Peyer's patch (tissue), 4 donors: ENCODE results near the gene MARK3. TPM values are rescaled to one million over a fixed set of nuclear protein-coding genes. Genes with fewer than 3 reads are reported as not detected.

Experiments
- DNase-seq, 3 donors: peaks; one replicate each; pipeline ENCODE4 v3.0.0-alpha.2; 2017 to 2019
- H3K27ac ChIP-seq, 4 donors: fragments of 200-600 bp; sonication (generic); one replicate each; pipeline ENCODE4 v1.5.1; 2016 to 2019
- H3K27me3 ChIP-seq, 2 donors: fragments of 200-600 bp; sonication (generic); one replicate each; pipeline ENCODE4 v1.5.1; 2019
- H3K36me3 ChIP-seq, 3 donors: fragments of 200-600 bp; sonication (generic); one replicate each; pipeline ENCODE4 v1.5.1; 2016 to 2019
- H3K4me1 ChIP-seq, 4 donors: fragments of 200-600 bp; sonication (generic); one replicate each; pipeline ENCODE4 v1.5.1; 2016 to 2019
- H3K4me3 ChIP-seq, 4 donors: fragments of 200-600 bp; sonication (generic); 1 replicate in 3 of 4; 2 replicates in 1 of 4; pipeline ENCODE4 v1.5.1; 2016 to 2019; ENCODE audit warnings: mild to moderate bottlenecking in 1 of 4
- H3K9me3 ChIP-seq, 4 donors: fragments of 200-600 bp; sonication (generic); one replicate each; pipeline ENCODE4 v1.5.1; 2016 to 2019; ENCODE audit warnings: mild to moderate bottlenecking in 1 of 4
- CTCF ChIP-seq, 6 experiments: fragments of 450-650 bp in 4 of 6; fragments of 200-600 bp in 2 of 6; sonication (generic) in 1 of 6; IDR thresholded peaks; one replicate each; pipeline ENCODE4 v1.5.1; 2017 to 2019; ENCODE audit warnings: antibody characterized with exemption in 6 of 6, mild to moderate bottlenecking in 3 of 6, moderate library complexity in 1 of 6
- POLR2A ChIP-seq, 2 donors: fragments of 450-650 bp; IDR thresholded peaks; one replicate each; pipeline ENCODE4 v1.5.1; 2017; ENCODE audit warnings: antibody characterized with exemption in 2 of 2, mild to moderate bottlenecking in 2 of 2, moderate library complexity in 2 of 2
- total RNA-seq, 4 donors: library from RNA; depleted of rRNA; stranded (reverse); fragments of >200 nt; gene quantifications; one replicate each; pipeline ENCODE4 v1.1.0, GENCODE V29; 2016

Gene MARK3
- total RNA-seq, 4 donors from 2014 or later = 76.0 to 196 (median 99.5) TPM

GRCh38 chr14:103534576-103535061, 149.4 kb downstream of the MARK3 start:
- Histone ChIP-seq H3K27ac (peak overlapping the region in 2 of 4 donors; percentile 49 to 74), H3K4me3 (no peak overlapping the region), H3K9me3 (no peaks in the 10 kb centered on the region), H3K4me1 (peaks cover 5 to 49% (median 8%) of the 10 kb centered on the region in 4 donors), H3K36me3 (peaks cover 0 to 7% (median 0%) of the 10 kb centered on the region in 3 donors), H3K27me3 (no peaks in the 10 kb centered on the region)
- TF ChIP-seq POLR2A (IDR thresholded peaks at IDR 0.05) = no peak
- TF ChIP-seq CTCF (IDR thresholded peaks at IDR 0.05) = no peak
- no peak for DNase-seq

GRCh38 chr14:103535081-103535890, 150.1 kb downstream of the MARK3 start:
- no peak for DNase-seq
- TF ChIP-seq CTCF (IDR thresholded peaks at IDR 0.05) (no peak), POLR2A (IDR thresholded peaks at IDR 0.05) (no peak)
- H3K4me1 ChIP-seq = peaks cover 0 to 47% (median 2%) of the 10 kb centered on the region in 4 donors
- H3K4me3 ChIP-seq = no peak overlapping the region
- no peaks in the 10 kb centered on the region for H3K9me3 ChIP-seq
- peak overlapping the region in 3 of 4 donors; percentile 5 to 74 (median 49) for H3K27ac ChIP-seq
- peaks cover 0 to 7% (median 0%) of the 10 kb centered on the region in 3 donors for H3K36me3 ChIP-seq
- no peaks in the 10 kb centered on the region for H3K27me3 ChIP-seq

- Histone ChIP-seq H3K36me3 (peaks cover 0 to 7% (median 0%) of the 10 kb centered on the region in 3 donors), H3K27ac (peak overlapping the region in 2 of 4 donors; percentile 49 to 74)
- no peak for TF ChIP-seq POLR2A (IDR thresholded peaks at IDR 0.05)
- no peak for TF ChIP-seq CTCF (IDR thresholded peaks at IDR 0.05)
Observed at GRCh38 chr14:103535891-103536565, 150.8 kb downstream of the MARK3 start.

GRCh38 chr14:103536693-103537092, 151.5 kb downstream of the MARK3 start:
- no peak overlapping the region for H3K27ac ChIP-seq
- TF ChIP-seq POLR2A (IDR thresholded peaks at IDR 0.05) (no peak), CTCF (IDR thresholded peaks at IDR 0.05) (no peak)
- peaks cover 0 to 48% (median 2%) of the 10 kb centered on the region in 4 donors for H3K4me1 ChIP-seq
- peaks cover 0 to 7% (median 0%) of the 10 kb centered on the region in 3 donors for H3K36me3 ChIP-seq
- H3K4me3 ChIP-seq = no peak overlapping the region
- no peak for DNase-seq
- no peaks in the 10 kb centered on the region for H3K9me3 ChIP-seq
- H3K27me3 ChIP-seq = no peaks in the 10 kb centered on the region

More at GRCh38 chr14:103535891-103536565, 150.8 kb downstream of the MARK3 start:
- Histone ChIP-seq H3K4me3 (no peak overlapping the region), H3K9me3 (no peaks in the 10 kb centered on the region), H3K4me1 (peaks cover 0 to 46% (median 2%) of the 10 kb centered on the region in 4 donors), H3K27me3 (no peaks in the 10 kb centered on the region)
- DNase-seq = no peak

- H3K27ac ChIP-seq = no peak overlapping the region
- DNase-seq = no peak
Observed at GRCh38 chr14:103537175-103537990, 152.2 kb downstream of the MARK3 start.

More at GRCh38 chr14:103537175-103537990, 152.2 kb downstream of the MARK3 start:
- Histone ChIP-seq H3K27me3 (no peaks in the 10 kb centered on the region), H3K4me1 (peaks cover 0 to 51% (median 2%) of the 10 kb centered on the region in 4 donors), H3K36me3 (peaks cover 0 to 7% (median 0%) of the 10 kb centered on the region in 3 donors), H3K9me3 (no peaks in the 10 kb centered on the region), H3K4me3 (no peak overlapping the region)
- no peak for TF ChIP-seq CTCF (IDR thresholded peaks at IDR 0.05)
- no peak for TF ChIP-seq POLR2A (IDR thresholded peaks at IDR 0.05)
